HG03457 (cell line): Measurements from ENCODE around the gene ASPRV1.
"Not testable (repeated sequence)": the region's sequence is repeated elsewhere in the genome, so short reads cannot be mapped to it uniquely, and the experiment has no call there.

Experiments used
- ATAC-seq: cut with Tn5 transposase; IDR thresholded peaks from one replicate; pipeline ENCODE4 v1.9.1; 2021; ENCODE audit warnings: moderate number of reproducible peaks; ENCODE audit not compliant: unreplicated experiment

Gene ASPRV1

GRCh38 chr2:69962986-69963730 is 1.7 kb upstream of the ASPRV1 start:
- ATAC-seq = no peak

DNA sequence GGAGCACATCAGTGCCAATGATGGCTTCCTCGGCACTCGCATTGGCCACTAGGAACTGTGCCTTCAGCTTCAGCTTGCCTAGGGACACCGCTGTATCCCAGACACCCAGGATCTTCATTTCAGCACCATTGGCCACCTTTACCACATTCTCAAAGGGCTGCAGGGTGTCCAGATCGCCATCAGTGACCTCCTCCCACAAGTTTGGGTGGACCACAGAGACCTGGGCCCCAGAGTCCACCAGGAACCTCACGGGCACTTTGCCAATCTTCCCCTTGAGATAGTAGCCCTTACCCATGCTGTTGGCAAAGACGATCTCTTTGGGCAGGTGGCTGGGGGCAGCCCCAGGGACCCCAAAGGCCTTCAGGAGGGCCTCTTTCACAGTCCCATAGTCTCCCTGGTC is 610 bp downstream of the ASPRV1 start:
- no peak for ATAC-seq

DNA sequence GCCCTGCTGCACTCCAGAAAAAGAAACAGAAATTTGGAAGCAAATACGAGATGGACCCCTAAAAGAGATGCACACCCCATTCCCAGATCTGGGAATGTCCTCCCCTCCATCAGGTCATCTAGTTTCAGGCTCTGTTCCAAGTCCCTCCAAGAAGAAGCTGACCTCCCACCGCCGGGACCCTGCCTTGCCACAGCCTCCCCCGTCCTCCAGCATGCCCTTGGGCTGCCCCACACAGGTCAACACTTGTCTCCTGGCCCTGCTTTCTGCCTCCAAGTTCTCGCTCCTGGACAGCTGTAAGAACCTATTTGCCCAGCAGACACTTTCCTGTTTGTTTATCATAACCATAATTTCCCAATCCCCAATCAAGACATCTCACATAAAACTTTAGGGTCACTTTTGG is 2.0 kb downstream of the ASPRV1 start:
- ATAC-seq = no peak

DNA sequence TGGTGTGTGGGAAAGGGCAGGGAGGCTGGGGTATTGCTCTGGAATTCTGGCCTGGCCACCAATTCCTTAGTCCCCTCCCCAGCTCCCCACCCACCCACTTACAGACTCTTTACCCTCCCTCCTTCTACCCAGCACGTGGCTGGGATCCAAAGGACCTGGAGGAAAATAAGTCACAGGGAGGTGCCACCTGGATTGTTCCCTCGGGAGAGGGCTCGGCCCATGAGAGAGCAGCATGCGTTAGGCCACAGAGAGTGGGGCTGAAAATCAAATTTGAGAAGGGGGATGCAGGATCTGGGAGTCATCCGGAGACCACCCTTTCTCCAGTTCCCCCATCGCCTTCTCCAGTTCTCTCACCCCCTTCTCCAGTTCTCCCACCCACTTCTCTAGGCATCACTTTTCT is 3.0 kb downstream of the ASPRV1 start:
- no peak for ATAC-seq

- no peak for ATAC-seq
These were observed 3.5 kb downstream of the ASPRV1 start for GRCh38 chr2:69957965-69958364.

GRCh38 chr2:69956475-69956979 is 4.9 kb downstream of the ASPRV1 start:
- no peak for ATAC-seq

DNA sequence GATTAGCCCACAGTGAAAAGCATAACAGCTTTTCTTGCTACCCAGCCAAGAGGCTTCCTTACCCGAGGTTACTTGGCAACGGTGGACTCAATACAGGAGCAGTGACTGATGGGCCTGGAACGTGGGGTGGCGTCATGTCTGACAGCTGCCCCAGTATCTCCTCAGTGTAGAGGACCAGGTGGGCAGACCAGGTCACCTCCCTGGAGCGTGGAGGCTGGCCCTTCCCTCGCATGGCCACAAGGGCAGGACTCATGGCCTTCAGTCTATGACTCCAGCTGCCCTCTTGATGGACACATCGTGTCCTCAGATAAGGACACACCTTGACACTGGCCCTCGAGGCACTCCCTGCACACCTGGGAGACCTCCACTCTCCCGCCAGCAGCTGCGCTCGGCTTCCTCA is 6.4 kb downstream of the ASPRV1 start:
- no peak for ATAC-seq

DNA sequence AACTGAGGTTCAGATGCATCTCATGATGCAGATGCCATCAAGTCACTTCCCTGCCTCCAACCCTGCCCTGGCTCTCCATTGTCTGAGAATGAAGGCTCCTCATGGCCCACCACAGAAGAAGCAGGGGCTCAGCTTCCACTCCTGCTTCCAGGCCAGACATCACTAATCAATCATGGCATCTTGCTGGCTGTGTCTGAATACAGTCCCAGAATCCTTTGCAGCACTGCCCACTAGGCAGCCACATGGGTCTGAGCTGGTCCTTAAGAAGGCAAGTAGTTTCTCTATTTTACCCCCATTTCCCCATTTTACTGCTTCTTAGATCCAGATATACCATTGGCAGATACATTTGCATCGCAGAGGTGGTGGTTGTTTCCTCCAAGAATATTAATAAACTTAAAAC is 7.3 kb downstream of the ASPRV1 start:
- no peak for ATAC-seq

DNA sequence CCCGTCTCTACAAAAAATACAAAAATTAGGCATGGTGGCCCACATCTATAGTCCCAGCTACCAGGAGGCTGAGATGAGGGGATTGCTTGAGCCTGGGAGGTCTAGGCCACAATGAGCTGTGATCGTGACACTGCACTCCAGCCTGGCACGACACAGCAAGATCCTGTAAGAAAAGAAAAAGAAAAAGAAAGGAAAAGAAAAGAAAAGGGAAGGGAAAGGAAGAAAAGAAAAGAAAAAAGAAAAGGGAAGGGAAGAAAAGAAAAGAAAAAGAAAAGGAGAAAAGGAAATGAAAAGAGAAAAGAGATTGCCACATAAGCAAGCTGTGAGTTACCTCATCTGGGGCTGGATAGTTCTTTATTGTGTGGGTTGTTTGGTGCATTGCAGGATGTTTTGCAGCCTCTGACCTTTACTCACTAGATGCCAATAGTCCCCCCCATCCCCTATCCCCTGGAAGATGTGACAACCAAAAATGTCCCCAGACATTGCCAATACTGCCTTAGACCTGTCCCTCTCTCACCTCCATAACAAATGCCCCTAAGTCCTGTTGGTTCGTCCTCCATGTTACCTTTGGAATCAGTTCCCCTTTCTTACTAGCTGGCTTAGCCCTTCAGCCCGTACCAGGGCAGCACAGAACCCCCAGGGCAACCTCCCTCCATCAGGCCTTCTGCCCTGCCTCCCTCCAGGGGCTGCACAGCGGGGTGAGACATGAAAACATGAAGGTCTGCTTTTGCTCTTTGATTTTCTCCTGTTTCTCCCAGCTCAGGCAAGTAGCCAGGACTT is 8.9 kb downstream of the ASPRV1 start:
- ATAC-seq = no peak

GRCh38 chr2:69950671-69951070 is 10.8 kb downstream of the ASPRV1 start:
- not testable (repeated sequence) for ATAC-seq

DNA sequence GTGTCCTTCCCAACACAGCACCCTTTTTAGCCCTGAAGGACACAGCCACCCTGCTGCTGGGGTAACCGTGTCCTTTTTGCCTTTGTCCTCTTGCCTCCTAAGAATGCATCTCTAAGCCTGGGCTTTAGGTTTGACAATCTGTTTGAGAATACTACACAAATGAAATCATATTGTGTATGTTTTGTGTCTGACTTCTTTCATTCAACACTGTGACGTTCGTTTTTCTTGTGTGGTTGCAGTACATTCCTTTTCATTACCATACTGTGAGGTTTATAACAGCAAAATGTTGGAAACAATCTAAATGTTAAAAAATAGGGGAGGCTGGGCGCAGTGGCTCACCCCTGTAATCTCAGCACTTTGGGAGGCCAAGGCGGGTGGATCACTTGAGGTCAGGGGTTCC is 11.2 kb downstream of the ASPRV1 start:
- ATAC-seq = no peak

GRCh38 chr2:69948963-69949645 is 12.3 kb downstream of the ASPRV1 start:
- ATAC-seq = no peak

- no peak for ATAC-seq
These were observed 13.1 kb downstream of the ASPRV1 start for GRCh38 chr2:69948032-69948962.

DNA sequence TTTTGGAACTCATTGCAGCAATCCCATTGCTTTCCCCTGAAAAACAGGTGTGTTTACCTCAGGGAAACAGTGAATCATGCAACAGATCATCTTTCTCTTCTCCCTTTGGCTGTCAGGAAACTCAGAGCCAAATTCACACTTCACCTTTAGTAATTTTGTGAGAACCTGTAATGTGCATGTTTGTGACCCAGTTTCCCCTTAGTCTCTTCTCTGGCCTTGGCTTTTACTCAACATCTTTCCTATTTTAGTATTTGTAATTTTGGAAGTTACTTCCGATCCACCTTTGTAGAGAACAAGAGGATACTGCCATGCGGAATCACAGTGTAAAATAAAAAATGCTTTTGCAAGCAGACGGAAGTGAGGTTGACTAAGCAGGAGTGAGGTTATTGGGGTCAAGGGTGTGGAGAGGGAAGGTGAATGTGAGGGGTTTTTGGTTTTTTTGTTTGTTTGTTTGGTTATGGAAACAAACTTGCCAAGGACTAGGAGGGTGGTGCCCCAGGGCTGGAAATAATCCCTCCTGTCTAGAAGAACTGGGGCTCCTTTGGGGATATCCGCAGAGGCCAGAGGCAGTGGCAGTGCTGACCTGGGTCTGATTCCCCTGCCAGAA is 14.0 kb downstream of the ASPRV1 start:
- no peak for ATAC-seq

DNA sequence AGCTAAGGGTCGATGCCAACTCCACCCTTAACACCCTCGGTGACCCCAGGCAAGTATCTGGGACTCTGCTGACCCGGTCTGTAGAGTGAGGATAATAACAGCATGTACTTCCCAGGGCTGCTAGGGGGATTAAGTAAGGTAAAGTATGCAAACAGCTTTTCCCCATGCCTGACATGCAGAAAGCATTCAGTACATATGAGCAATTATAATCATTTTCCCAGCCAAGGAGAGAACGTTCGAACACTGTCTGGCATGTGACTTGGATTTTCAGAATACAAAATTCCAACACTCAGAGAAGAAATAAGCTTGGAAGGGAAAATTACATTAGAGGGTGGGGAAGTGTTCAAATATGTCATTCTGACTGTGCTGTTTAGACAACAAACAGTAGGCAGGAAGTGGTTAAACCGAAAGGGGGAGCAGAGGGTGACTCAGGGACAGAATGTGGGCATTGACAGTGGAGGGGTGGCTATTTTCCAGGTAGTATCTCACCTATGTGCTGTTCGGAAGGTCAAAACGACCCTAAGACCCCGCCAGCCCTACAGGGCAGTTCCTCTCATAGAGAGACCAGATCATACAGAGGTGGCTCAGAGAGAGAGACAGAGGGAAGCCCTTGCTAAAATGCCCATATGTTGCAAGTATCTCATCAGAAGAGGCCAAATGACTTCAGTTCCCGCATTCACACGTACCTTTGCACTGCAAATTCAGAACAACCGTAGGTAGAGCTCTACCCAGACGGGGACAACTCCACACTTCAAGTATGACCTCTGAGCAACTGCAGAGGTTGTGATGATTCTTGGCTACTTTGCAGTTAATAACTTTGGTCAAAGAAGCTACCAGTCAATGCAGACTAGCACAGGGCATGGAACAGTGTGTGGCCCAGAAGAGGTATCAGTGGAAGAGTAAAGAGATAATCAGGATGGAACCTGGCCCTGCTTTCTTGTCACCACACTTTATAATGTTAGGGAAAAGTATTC is 14.8 kb downstream of the ASPRV1 start:
- ATAC-seq = no peak

DNA sequence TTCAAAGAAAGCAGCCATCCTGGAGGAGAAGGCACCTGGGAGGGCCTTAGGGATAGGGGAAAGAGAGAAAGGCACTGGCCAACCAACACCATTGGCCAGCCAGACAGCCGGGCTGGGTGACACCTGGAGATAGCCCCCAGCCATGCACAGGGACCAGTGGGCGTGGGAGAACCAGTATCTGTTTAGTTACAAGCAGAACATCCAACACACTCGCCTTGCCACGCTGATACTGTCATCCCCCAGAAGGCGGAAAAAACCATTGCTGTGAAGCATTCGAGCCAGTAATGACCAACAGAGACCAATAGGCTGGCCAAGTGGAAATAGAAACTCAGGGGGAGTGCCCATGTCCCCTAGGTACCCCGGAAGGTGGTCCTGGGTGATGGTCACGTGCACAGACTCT is 15.5 kb downstream of the ASPRV1 start:
- ATAC-seq = no peak

- ATAC-seq = no peak
These were observed 16.0 kb downstream of the ASPRV1 start for GRCh38 chr2:69945441-69945840.

- ATAC-seq = no peak
These were observed 16.7 kb downstream of the ASPRV1 start for GRCh38 chr2:69944756-69945155.
